K562 (cell line): ENCODE results near the gene VPS37B. TPM values are rescaled to one million over a fixed set of nuclear protein-coding genes. Genes with fewer than 3 reads are reported as not detected.

Experiments used
- ASH1L ChIP-seq: fragments of 450-650 bp; IDR thresholded peaks from 2 replicates; pipeline ENCODE4 v1.6.1; 2018; ENCODE audit warnings: borderline replicate concordance, mild to moderate bottlenecking, low read depth; ENCODE audit not compliant: partially characterized antibody
- CCNT2 ChIP-seq: IDR thresholded peaks from 2 replicates; pipeline ENCODE4 v1.6.1; 2011; ENCODE audit warnings: borderline replicate concordance, low read depth, mild to moderate bottlenecking, moderate library complexity, mixed read lengths, low read length; ENCODE audit not compliant: insufficient read length; ENCODE audit errors: extremely low read depth
- CEBPG ChIP-seq, 3 experiments: fragments of 200-800 bp in 1 of 3; sonication (Bioruptor generic) in 1 of 3; sonication (generic) in 1 of 3; formaldehyde crosslinking in 1 of 3; IDR thresholded peaks in 2 of 3; conservative IDR thresholded peaks in 1 of 3; 2 replicates each; pipeline versions ENCODE4 v1.6.1 to v1.8.0; 2016 to 2022; ENCODE audit warnings: missing compliant biosample characterization in 2 of 3, missing genetic modification characterization in 2 of 3, mild to moderate bottlenecking in 1 of 3, missing genetic modification reagents in 1 of 3
- CTBP1 ChIP-seq: fragments of 450-650 bp; IDR thresholded peaks from 2 replicates; pipeline ENCODE4 v1.6.1; 2016; ENCODE audit warnings: borderline replicate concordance
- FOXA3 ChIP-seq, 2 experiments: fragments of 450-650 bp in 1 of 2; sonication (generic) in 1 of 2; formaldehyde crosslinking; IDR thresholded peaks in 1 of 2; conservative IDR thresholded peaks in 1 of 2; 2 replicates each; pipeline versions ENCODE4 v1.4.0 to v1.8.0; 2020 to 2022; ENCODE audit warnings: mild to moderate bottlenecking in 2 of 2, missing genetic modification reagents in 1 of 2
- HIVEP1 ChIP-seq: fragments of 250-450 bp; sonication (Bioruptor Pico); IDR thresholded peaks from 2 replicates; pipeline ENCODE4 v1.4.0; 2020; ENCODE audit warnings: mild to moderate bottlenecking
- MXI1 ChIP-seq: IDR thresholded peaks from 2 replicates; pipeline ENCODE4 v1.6.1; 2011; ENCODE audit warnings: low read depth, mild to moderate bottlenecking, improper control_type of control experiment, low read length
- POLR2AphosphoS5 ChIP-seq: IDR thresholded peaks from 2 replicates; pipeline ENCODE4 v1.6.1; 2011; ENCODE audit warnings: mild to moderate bottlenecking, low read depth, low read length, moderate library complexity; ENCODE audit not compliant: control insufficient read depth, insufficient read depth
- POLR2G ChIP-seq: fragments of 200-400 bp; formaldehyde crosslinking; IDR thresholded peaks from 2 replicates; pipeline ENCODE4 v1.6.1; 2017; ENCODE audit warnings: low read depth, mild to moderate bottlenecking, antibody characterized with exemption, low read length, moderate library complexity
- SRF ChIP-seq, 2 experiments: fragments of 250-450, 450-650 bp in 1 of 2; sonication (Bioruptor Pico) in 1 of 2; sonication (generic) in 1 of 2; formaldehyde crosslinking; IDR thresholded peaks; 2 replicates each; pipeline versions ENCODE4 v1.5.0 to v1.5.1; 2020 to 2022; ENCODE audit warnings: mild to moderate bottlenecking in 1 of 2, missing genetic modification reagents in 1 of 2
- ZNF143 ChIP-seq: sonication (generic); formaldehyde crosslinking; IDR thresholded peaks from 2 replicates; pipeline ENCODE4 v1.9.0; 2022; ENCODE audit warnings: mild to moderate bottlenecking, missing genetic modification reagents
- ZNF263 ChIP-seq: sonication (generic); formaldehyde crosslinking; IDR thresholded peaks from 2 replicates; pipeline ENCODE4 v1.8.0; 2022; ENCODE audit warnings: mild to moderate bottlenecking, missing genetic modification reagents, borderline replicate concordance
- polyA plus RNA-seq, 8 experiments: library from polyadenylated mRNA; depleted of rRNA in 4 of 8; stranded (reverse) in 5 of 8; unstranded in 3 of 8; fragments of >200 nt; fragmentation: Nextera tagmentation in 2 of 8; fragmentation: Illumina TruSeq in 1 of 8; extraction: Ambion mirVana in 2 of 8; extraction: Trizol in 1 of 8; gene quantifications; 2 replicates each; pipeline versions ENCODE4 v1.2.1 to v1.2.3, GENCODE V29; 2011 to 2014; ENCODE audit warnings: inconsistent platforms in 1 of 8, missing spikeins in 1 of 8
- total RNA-seq, 7 experiments: library from RNA; depleted of rRNA in 6 of 7; stranded (reverse); fragments of >200 nt in 6 of 7; fragmentation: Illumina TruSeq in 2 of 7; extraction: Trizol in 2 of 7; gene quantifications; 2 replicates each; pipeline versions ENCODE4 v1.2.1 to v1.2.3, GENCODE V29; 2011 to 2021; ENCODE audit warnings: low replicate concordance in 1 of 7
- TF ChIP-seq, protein P1 (sequence below): fragments of 250-450 bp; sonication (Bioruptor Pico); IDR thresholded peaks from 2 replicates; pipeline ENCODE4 v1.5.0; 2020; ENCODE audit warnings: mild to moderate bottlenecking, borderline replicate concordance
- TF ChIP-seq, protein P2 (sequence below): fragments of 450-650 bp; formaldehyde crosslinking; IDR thresholded peaks from 2 replicates; pipeline ENCODE4 v1.4.0; 2020; ENCODE audit warnings: mild to moderate bottlenecking, moderate library complexity
- TF ChIP-seq, protein P3 (sequence below): fragments of 450-650 bp; IDR thresholded peaks from 2 replicates; pipeline ENCODE4 v1.6.1; 2017; ENCODE audit warnings: mild to moderate bottlenecking, moderate library complexity

VPS37B gene
- total and polyA plus RNA-seq, 9 of the 15 experiments (the other 6 are each of a cell fraction or from before 2014, with no cell fraction given), result 0.28 to 37.4 (median 17.9) TPM

DNA sequence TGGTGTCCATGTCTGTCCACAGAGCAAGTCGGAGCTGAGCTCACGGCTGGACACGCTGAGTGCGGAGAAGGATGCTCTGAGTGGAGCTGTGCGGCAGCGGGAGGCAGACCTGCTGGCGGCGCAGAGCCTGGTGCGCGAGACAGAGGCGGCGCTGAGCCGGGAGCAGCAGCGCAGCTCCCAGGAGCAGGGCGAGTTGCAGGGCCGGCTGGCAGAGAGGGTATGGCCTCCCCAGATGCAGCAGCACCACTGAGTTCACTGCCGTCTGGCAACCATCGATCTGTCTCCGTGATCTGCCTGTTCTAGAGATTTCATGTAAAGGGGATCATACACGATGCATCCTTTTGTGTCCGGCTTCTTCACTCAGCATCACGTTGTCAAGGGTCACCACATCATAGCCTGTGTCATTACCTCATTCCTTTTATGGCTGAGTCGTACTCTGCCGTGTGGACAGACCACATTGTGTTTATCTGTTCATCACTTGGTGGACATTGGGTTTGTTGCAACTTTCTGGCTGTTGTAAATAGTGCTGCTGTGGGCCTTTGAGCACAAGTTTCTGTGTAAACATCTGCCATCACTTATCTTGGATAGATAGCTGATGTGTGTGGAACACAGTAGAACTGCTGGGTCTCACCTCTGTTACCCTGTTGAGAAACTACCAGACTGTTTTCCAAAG, 38.8 kb downstream of the VPS37B start (continued):
- TF ChIP-seq CEBPG (CRISPR knock-in tag; IDR thresholded peaks at IDR 0.05) (no peak), CEBPG (tag; conservative IDR thresholded peaks at IDR 0.05 in 1 of 2, IDR thresholded peaks at IDR 0.05 in 1 of 2) (peak in 1 of 2 experiments; percentile 41; a peak in 1 of 4 replicates), ZNF263 (CRISPR knock-in tag) (no peak), ASH1L (no peak), CCNT2 (no peak), CTBP1 (peak; percentile 47; the same call in 1 of the 2 replicates), MXI1 (no peak), ZNF143 (CRISPR knock-in tag) (no peak), FOXA3 (CRISPR knock-in tag; conservative IDR thresholded peaks at IDR 0.05 in 1 of 2, IDR thresholded peaks at IDR 0.05 in 1 of 2) (0 out of 4 replicates have a peak, but pooled peaks of 1 of the 2 experiments have one; percentile 11), SRF (CRISPR knock-in tag; IDR thresholded peaks at IDR 0.05) (peak in 1 of 2 experiments; percentile 48; a peak in 1 of 4 replicates), POLR2AphosphoS5 (no peak), POLR2G (0 out of 2 replicates have a peak, but pooled peaks have one; percentile 16), HIVEP1 (no peak)
- TF ChIP-seq, protein P1, sequence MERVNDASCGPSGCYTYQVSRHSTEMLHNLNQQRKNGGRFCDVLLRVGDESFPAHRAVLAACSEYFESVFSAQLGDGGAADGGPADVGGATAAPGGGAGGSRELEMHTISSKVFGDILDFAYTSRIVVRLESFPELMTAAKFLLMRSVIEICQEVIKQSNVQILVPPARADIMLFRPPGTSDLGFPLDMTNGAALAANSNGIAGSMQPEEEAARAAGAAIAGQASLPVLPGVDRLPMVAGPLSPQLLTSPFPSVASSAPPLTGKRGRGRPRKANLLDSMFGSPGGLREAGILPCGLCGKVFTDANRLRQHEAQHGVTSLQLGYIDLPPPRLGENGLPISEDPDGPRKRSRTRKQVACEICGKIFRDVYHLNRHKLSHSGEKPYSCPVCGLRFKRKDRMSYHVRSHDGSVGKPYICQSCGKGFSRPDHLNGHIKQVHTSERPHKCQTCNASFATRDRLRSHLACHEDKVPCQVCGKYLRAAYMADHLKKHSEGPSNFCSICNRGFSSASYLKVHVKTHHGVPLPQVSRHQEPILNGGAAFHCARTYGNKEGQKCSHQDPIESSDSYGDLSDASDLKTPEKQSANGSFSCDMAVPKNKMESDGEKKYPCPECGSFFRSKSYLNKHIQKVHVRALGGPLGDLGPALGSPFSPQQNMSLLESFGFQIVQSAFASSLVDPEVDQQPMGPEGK (CRISPR knock-in tag), result no peak
- TF ChIP-seq, protein P2, sequence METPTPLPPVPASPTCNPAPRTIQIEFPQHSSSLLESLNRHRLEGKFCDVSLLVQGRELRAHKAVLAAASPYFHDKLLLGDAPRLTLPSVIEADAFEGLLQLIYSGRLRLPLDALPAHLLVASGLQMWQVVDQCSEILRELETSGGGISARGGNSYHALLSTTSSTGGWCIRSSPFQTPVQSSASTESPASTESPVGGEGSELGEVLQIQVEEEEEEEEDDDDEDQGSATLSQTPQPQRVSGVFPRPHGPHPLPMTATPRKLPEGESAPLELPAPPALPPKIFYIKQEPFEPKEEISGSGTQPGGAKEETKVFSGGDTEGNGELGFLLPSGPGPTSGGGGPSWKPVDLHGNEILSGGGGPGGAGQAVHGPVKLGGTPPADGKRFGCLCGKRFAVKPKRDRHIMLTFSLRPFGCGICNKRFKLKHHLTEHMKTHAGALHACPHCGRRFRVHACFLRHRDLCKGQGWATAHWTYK (CRISPR knock-in tag), result no peak
- TF ChIP-seq, protein P3, sequence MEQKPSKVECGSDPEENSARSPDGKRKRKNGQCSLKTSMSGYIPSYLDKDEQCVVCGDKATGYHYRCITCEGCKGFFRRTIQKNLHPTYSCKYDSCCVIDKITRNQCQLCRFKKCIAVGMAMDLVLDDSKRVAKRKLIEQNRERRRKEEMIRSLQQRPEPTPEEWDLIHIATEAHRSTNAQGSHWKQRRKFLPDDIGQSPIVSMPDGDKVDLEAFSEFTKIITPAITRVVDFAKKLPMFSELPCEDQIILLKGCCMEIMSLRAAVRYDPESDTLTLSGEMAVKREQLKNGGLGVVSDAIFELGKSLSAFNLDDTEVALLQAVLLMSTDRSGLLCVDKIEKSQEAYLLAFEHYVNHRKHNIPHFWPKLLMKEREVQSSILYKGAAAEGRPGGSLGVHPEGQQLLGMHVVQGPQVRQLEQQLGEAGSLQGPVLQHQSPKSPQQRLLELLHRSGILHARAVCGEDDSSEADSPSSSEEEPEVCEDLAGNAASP, result no peak
